ENCODE results near the gene LPP. TPM values are rescaled to one million over a fixed set of nuclear protein-coding genes. Genes with fewer than 3 reads are reported as not detected.

The LPP gene
- polyA plus RNA-seq, 2 of the 4 experiments (the other 2 are of a cell fraction) = 11.0 to 30.8 TPM

- no peak for FAIRE-seq
- ChIA-PET POLR2A (no interaction called here), CTCF (interaction anchor here (1.3 to 1.6 kb wide), 2 partner anchors 9 to 556 kb away, joined by 5 read pairs; no protein-coding TSS in a partner anchor)
- peak; percentile 35 to 56; a peak in 5 of 6 replicates for ATAC-seq
- no peaks in the 10 kb centered on the region for H3K9me3 ChIP-seq
- H3K27ac ChIP-seq = peak overlapping the region; percentile 72 to 86
- peak; percentile 95 for TF ChIP-seq CEBPB (IDR thresholded peaks at IDR 0.05)
- TF ChIP-seq HMGXB4 (CRISPR knock-in tag; IDR thresholded peaks at IDR 0.05; ENCODE audit: borderline replicate concordance) = no peak
- TF ChIP-seq, protein P1, sequence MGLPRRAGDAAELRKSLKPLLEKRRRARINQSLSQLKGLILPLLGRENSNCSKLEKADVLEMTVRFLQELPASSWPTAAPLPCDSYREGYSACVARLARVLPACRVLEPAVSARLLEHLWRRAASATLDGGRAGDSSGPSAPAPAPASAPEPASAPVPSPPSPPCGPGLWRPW (IDR thresholded peaks at IDR 0.05) = peak; percentile 83; the same call in 1 of the 2 replicates
- peak in 1 of 2 experiments; percentile 48; a peak in 2 of 5 replicates for TF ChIP-seq RAD21 (conservative IDR thresholded peaks at IDR 0.05 in 1 of 2, IDR thresholded peaks at IDR 0.05 in 1 of 2)
- peak; percentile 63 for TF ChIP-seq GATA3 (IDR thresholded peaks at IDR 0.05; ENCODE audit: borderline replicate concordance)
- TF ChIP-seq BCL3 (IDR thresholded peaks at IDR 0.05) = peak; percentile 75; the same call in 2 of the 3 replicates
- no peak for TF ChIP-seq SREBF2 (IDR thresholded peaks at IDR 0.05)
- peak; percentile 40; the same call in 1 of the 3 replicates for TF ChIP-seq SMC3 (IDR thresholded peaks at IDR 0.05)
- peak; percentile 77 to 81 for TF ChIP-seq JUN (IDR thresholded peaks at IDR 0.05)
- no peak for TF ChIP-seq ESRRA (IDR thresholded peaks at IDR 0.05; ENCODE audit: borderline replicate concordance, low read length)
- peak; percentile 71 to 76; a peak in 3 of 5 replicates for TF ChIP-seq EP300 (IDR thresholded peaks at IDR 0.05)
- no peak for TF ChIP-seq FOSB (CRISPR knock-in tag; IDR thresholded peaks at IDR 0.05)
- peak; percentile 67 for TF ChIP-seq FOSL2 (IDR thresholded peaks at IDR 0.05)
- peak; percentile 75 for TF ChIP-seq FOSL2 (CRISPR knock-in tag; IDR thresholded peaks at IDR 0.05)
- peak; percentile 77 for TF ChIP-seq JUNB (IDR thresholded peaks at IDR 0.05)
- peaks cover 81% of the 10 kb centered on the region for H3K4me1 ChIP-seq
- peak overlapping the region; percentile 82 for H3K4me2 ChIP-seq
- peak overlapping the region; percentile 9; the same call in 1 of the 3 replicates for H3K4me3 ChIP-seq
- peak in 1 of 2 experiments; percentile 73 for DNase-seq (ENCODE audit: low read depth in 1 of 2, low spot score in 1 of 2)
- 17% methylated on average over 5 of the region's 5 CpGs for WGBS (ENCODE audit: missing lambda C conversion rate)
Observed at GRCh38 chr3:188296761-188297612, 143.0 kb downstream of the LPP start.

DNA sequence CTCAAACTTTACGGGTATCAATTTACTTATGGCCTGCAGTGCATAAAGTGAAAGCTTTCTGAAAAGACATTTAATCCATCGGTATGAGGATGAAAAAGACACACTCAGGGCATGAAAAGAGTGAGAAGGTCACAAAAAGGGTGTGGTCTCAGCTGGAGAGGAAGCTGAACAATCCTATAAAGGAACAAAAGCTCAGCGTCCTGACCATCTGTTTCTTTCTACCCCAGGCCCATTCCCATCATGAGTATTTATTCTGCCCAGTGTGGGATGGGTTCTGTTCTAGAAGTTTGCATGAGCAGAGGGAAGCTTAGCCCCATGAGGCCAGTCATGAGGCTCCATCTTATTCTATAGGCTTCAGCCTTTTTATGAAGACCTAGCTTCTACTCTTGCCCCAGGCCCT is 144.6 kb downstream of the LPP start:
- FAIRE-seq (no peak), DNase-seq (ENCODE audit: low read depth in 1 of 2, low spot score in 1 of 2) (no peak), ATAC-seq (no peak)
- TF ChIP-seq KDM5A (IDR thresholded peaks at IDR 0.05) (no peak), JUN (IDR thresholded peaks at IDR 0.05) (no peak)
- no peak overlapping the region for H3K4me3 ChIP-seq
- H3K9me3 ChIP-seq = no peaks in the 10 kb centered on the region
- WGBS (ENCODE audit: missing lambda C conversion rate) = 49% methylated on average over 3 of the region's 3 CpGs
- peaks cover 74% of the 10 kb centered on the region for H3K4me1 ChIP-seq
- POLR2A ChIA-PET = interaction anchor here (0.6 kb wide), 1 partner anchor 237 kb away, joined by 3 read pairs; no protein-coding TSS in a partner anchor
- peak overlapping the region; percentile 23 to 77; a peak in 4 of 6 replicates for H3K27ac ChIP-seq
- peak overlapping the region; percentile 82 for H3K4me2 ChIP-seq
- CTCF ChIA-PET = interaction anchor here (1.0 to 1.6 kb wide), 4 partner anchors 8 to 558 kb away, joined by 3 to 5 read pairs (median 5); no protein-coding TSS in a partner anchor

DNA sequence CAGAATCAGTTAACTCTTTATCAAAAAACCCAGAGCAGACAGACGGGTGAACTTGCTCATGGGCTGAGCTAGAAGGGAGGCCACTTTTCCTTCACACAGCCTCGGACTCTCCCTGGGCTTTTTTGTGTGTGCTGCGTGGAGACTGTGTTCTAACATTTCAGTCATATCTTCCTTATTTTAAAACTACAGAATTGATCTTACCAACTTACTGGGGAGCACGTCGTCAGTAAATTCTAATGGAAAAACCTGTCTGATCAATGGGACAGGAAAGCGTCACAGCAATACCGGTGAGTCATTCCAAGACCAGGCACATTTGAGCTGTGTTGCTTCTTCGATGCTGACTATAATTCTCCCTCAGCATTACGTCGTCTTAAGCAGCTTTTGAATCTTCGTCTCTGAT is 145.1 kb downstream of the LPP start:
- Histone ChIP-seq H3K9me3 (no peaks in the 10 kb centered on the region), H3K27ac (peak overlapping the region; percentile 23 to 77; a peak in 4 of 6 replicates), H3K4me1 (peaks cover 73% of the 10 kb centered on the region), H3K4me2 (peak overlapping the region; percentile 82), H3K4me3 (no peak overlapping the region)
- FAIRE-seq (no peak), DNase-seq (ENCODE audit: low read depth in 1 of 2, low spot score in 1 of 2) (no peak), ATAC-seq (no peak)
- WGBS (ENCODE audit: missing lambda C conversion rate) = 97% methylated on average over 11 of the region's 11 CpGs
- ChIA-PET POLR2A (interaction anchor here (0.6 kb wide), 1 partner anchor 238 kb away, joined by 3 read pairs; no protein-coding TSS in a partner anchor), CTCF (interaction anchor here (1.2 kb wide), 1 partner anchor 558 kb away, joined by 5 read pairs; no protein-coding TSS in a partner anchor)
- TF ChIP-seq ZC3H11A (IDR thresholded peaks at IDR 0.05) = no peak
- TF ChIP-seq, protein P2, sequence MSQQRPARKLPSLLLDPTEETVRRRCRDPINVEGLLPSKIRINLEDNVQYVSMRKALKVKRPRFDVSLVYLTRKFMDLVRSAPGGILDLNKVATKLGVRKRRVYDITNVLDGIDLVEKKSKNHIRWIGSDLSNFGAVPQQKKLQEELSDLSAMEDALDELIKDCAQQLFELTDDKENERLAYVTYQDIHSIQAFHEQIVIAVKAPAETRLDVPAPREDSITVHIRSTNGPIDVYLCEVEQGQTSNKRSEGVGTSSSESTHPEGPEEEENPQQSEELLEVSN (IDR thresholded peaks at IDR 0.05; ENCODE audit: borderline replicate concordance, low read depth) = no peak
- TF ChIP-seq ZNF302 (CRISPR knock-in tag; IDR thresholded peaks at IDR 0.05) = no peak
- no peak for TF ChIP-seq EHF (CRISPR knock-in tag; IDR thresholded peaks at IDR 0.05)
- TF ChIP-seq CBX8 (IDR thresholded peaks at IDR 0.05) = no peak
- TF ChIP-seq MAX (IDR thresholded peaks at IDR 0.05) = no peak
